Lower leg skin (tissue), 3 donors: Measurements from ENCODE around the gene BEX3.

Experiments used
- CTCF ChIP-seq, 3 donors: fragments of 450-650 bp; IDR thresholded peaks; one replicate each; pipeline ENCODE4 v1.5.1; 2016; ENCODE audit warnings: antibody characterized with exemption in 3 of 3, mild to moderate bottlenecking in 3 of 3, moderate library complexity in 2 of 3
- POLR2A ChIP-seq, 2 donors: fragments of 450-650 bp; IDR thresholded peaks; one replicate each; pipeline ENCODE4 v1.6.1; 2016 to 2017; ENCODE audit warnings: antibody characterized with exemption in 2 of 2, mild to moderate bottlenecking in 1 of 2, moderate library complexity in 1 of 2

GRCh38 chrX:103329991-103330390, 46.3 kb upstream of the BEX3 start, which contains the start of gene TCEAL7:
- TF ChIP-seq POLR2A (IDR thresholded peaks at IDR 0.05) (no peak), CTCF (IDR thresholded peaks at IDR 0.05) (no peak)
